NCI-H2029 (cell line): ENCODE measurements around the gene GLIS2.

Experiments
- DNase-seq: peaks from one replicate; lab custom pipeline; 2025; lab: John Stamatoyannopoulos, UW

Gene GLIS2

DNA sequence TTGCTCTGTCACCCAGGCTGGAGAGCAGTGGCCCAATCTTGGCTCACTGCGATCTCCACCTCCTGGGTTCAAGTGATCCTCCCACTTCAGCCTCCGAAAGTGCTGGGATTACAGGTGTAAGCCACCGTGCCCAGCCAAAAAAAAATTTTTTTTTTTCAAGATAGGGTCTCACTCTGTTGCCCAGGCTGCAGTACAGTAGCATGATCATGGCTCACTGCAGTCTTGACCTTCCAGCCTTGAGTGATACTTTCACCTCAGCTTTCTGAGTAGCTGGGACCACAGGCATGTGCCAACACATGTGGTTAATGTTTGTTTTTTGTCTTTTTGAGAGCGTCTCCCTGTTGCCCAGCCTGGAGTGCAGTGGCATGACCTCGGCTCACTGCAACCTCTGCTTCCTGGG is 37.0 kb downstream of the GLIS2 start:
- DNase-seq: no peak

DNA sequence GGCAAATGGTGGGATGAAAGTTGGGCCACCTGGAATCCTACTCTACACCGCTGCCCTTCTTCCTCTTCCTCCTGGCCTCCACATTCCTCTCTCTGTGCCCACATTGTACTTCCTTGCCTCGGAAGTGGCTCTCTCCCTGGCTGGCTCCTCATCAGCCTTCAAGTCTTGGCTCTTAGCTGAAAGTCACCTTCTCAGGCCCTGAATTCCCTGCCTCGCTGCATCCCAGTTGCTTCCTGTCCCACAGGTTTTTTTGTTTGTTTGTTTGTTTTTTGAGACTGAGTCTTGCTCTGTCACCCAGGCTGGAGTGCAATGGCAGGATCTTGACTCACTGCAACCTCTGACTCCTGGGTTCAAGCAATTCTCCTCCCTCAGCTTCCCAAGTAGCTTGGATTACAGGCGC is 37.8 kb downstream of the GLIS2 start:
- DNase-seq: no peak

DNA sequence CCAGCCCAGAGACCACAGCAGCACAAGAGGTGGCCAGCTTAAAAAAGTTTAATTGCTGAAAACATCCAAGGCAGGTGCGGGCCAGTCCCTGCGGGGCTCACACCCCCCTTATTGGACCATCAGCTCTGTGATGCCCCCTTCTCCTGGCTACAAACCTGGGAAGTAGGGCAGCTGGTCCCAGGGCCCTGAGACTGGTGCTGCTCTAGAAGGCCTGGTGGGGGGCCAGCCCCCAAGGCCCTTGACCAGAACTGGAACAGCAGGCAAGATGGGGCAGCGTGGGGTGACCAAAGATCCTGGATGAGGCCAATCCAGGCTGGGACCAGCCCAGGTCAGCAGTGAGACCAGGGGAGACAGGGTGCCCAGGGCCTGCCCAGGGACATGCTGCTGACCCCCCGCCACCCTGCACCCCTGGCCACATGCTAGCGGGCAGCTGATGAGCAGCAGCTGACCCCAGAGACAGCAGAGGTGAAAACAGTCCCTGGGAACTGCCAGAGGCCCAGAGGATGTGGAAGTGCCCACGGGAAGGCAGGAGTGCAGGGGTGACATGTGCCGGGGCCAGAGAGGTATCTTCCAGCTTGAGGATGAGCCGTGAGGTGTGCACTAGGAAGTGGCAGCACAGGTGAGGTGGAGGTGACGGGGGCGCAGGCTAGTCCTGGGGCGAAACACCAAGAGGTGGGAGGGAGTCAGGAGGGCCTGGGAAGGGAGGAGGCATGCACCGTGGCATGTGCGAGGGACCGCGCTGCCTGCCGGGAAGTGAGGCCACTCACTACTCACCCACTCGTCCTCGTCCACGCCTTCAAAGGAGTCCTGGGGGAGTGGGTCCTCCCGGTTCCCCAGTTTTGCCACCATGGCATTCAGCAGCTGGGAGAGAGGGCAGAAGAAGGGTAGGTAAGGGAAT is 38.9 kb downstream of the GLIS2 start:
- DNase-seq: no peak

DNA sequence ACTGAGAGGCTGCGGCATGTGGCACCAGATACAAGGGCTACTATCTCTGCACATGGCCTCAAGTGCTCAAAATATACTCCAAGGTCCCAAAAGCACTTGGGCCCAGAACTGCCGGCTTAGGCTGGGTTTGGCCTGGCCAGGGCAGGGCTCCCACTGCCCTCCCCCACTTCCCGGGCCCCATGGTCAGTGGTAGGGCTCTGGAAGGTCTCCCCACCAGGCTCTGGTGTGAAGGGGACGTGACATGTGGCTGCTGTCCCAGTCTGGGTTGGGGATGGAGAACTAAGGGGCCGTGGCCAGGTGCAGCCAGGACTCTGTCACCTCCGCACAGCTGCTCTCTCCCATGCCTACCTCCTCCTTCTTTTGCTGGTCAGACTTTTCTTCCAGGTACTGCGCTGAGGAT is 41.0 kb downstream of the GLIS2 start:
- DNase-seq: no peak

DNA sequence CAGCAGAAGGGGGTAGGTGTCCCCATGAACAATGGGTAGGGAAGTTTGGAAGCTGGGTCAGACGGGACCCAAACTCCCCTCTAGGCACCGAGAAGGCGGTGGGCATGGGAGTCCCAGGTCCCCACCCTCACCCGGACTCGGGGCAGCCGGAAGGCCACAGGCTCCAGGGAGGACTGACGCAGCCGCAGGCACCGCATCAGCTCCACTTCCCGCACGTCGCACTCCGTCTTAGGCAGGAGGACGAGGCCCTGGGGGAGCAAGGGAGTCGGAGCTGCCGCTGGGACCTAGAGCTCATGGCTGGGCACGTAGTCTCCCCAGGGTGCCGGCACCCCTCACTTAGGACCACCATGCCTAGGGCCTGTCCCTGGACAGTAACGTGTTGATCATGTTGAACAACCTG is 42.4 kb downstream of the GLIS2 start:
- DNase-seq: no peak

DNA sequence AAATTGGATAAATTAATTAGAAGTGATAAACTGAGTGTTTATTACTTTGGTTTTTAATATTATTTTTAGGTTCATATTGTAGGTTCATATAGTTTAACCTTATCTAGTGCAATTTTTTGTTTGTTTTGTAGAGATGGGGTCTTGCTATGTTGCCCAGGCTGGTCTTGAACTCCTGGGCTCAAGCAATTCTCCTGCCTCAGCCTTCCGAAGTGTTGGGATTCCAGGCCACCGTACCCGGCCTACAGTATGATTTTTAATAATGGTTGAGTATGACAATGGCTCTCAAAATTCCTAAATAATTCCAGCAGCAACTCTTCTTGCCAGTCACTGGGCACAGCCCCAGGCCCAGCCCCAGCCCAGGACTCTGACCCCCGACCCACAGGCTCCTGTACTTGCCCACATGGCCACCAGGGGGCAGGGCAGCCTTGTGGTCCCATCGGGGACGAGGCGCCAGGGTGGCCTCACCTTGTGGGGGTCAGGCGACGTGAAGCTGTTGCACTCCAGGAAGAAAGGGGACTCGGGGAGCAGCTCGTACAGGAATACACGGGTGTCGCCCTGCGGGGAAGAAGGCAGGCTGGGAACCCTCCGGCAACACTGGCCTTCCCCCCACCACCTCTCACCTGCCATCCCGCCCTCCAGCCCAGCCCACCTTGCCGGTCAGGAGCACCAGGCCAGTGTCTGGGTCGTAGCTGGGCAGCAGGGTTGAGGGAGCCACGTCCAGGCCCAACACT is 43.1 kb downstream of the GLIS2 start:
- DNase-seq: no peak

DNA sequence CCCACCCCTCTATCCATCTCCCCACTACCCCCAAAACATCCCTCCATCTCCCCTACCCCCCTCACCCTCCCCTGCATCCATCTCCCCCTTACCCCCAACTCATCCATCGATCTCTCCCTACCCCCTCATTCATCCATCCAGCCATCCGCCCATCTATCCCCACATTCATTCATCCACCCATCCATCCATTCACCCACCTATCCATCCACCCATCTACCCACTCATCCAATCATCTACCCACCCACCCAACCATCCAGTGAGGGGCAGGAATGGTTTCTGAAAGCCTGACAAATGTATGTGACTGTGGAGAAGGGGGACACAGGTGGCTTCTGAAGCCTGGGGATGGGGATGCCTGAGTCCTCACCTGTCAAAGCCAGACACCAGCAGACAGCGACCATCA is 44.0 kb downstream of the GLIS2 start:
- DNase-seq: no peak

DNA sequence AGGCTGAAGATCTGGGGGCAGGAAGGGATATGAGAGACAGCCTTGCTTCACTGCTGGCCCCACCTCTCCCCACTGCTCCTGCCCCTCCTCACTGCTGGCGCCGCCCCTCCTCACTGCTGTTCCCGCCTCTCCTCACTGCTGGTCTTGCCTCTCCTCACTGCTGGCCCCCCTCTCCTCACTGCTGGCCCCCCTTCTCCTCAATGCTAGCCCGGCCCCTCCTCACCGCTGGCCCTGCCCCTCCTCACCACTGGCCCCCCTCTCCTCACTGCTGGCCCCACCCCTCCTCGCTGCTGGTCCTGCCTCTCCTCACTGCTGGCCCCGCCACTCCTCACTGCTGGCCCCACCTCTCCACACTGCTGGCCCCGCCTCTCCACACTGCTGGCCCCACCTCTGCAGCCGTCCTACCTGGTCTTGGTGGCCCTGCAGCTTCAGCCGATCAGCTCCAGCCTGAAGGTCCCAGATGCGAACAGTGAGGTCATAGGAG is 44.7 kb downstream of the GLIS2 start:
- no peak for DNase-seq

DNA sequence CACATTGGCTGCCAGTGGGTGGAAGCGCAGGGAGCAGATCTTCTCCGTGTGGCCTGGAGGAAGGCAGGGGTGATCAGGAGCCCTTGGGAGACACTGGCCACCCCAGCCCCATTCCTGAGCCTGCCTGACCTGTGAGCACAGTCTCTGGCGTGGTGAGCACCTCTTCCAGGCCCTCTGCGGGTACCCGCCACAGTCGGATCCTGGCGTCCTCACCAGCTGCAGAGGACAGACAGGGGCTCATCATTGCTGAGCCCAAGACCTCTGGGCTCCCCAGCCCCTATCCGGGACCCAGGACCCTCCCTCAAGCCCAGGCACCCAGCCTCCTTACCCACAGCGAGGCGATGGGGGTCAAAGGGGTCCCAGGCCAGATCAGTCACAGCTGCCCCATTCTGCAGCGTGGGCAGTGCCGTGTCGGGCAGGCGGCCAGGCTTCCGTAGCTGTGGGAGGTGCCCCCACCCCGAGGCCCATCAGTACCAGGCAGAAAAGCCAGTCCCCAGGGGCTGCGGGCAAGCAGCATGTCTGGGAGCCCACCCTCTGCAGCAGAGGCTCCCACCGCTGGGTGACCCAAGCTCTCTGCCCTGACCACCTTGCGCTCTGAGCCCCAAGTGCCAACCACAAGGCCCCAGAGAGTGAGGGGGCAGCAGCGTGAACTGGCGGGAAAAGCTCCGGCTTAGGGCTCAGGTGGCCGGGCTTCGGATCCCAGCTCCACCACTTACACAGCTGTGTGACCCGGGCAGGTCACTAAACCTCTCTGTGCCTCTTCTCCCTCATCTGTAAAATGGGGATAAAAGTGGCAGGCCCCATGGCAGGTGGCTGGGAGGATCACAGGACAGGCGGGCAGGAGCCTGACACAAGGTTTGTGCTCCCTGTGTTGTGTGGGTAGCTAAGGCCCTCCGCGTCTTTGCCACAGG is 45.4 kb downstream of the GLIS2 start:
- no peak for DNase-seq

DNA sequence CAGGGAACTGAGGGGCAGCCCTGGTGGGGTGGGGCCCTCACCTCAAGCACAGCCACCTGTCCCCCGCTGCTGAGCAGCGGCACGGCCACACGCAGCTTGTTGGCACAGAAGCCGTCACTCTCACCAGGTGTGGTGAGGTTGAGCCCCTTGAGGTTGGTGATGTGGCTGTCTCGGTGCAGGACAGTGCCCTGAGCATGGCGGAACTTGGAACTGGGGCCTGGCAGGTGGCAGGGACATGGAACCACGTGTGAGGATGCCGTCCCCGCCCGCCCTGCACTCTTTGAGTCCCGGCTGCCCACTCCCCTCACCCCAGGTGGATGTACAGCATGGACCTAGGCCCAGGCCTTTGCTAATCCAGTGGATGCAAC is 46.1 kb downstream of the GLIS2 start:
- no peak for DNase-seq

DNA sequence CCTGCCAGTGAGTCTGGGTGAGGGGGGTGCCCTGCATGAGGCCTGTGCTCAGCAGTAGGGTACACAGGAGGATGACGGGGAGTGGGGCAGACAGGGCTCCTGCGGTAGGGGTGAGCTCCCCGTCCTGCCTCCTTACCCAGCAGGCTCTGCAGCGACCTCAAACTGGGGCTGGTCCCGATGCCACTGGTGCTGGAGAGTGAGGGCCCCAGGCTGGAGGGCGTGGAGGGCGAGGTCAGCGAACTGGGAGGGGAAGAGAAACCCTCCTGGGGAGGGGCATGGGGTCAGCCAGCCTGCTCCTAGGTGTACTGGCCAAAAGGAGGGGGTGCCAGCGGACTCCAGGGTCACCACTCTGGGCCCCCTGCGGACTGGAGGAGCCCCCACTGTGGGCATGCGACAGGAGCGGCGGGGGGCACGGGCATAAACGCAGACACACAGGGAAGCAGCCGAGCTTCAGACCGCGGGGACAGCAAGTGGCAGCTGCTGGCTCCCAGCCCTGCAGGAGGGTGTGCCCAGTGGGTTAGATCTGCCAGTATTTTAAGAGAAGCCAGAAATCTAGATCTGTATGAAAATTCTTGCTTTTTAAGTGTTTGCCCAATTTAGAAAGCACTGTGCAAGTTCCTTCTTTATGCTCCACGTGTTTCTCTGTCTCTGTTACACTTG is 46.7 kb downstream of the GLIS2 start:
- DNase-seq: no peak

DNA sequence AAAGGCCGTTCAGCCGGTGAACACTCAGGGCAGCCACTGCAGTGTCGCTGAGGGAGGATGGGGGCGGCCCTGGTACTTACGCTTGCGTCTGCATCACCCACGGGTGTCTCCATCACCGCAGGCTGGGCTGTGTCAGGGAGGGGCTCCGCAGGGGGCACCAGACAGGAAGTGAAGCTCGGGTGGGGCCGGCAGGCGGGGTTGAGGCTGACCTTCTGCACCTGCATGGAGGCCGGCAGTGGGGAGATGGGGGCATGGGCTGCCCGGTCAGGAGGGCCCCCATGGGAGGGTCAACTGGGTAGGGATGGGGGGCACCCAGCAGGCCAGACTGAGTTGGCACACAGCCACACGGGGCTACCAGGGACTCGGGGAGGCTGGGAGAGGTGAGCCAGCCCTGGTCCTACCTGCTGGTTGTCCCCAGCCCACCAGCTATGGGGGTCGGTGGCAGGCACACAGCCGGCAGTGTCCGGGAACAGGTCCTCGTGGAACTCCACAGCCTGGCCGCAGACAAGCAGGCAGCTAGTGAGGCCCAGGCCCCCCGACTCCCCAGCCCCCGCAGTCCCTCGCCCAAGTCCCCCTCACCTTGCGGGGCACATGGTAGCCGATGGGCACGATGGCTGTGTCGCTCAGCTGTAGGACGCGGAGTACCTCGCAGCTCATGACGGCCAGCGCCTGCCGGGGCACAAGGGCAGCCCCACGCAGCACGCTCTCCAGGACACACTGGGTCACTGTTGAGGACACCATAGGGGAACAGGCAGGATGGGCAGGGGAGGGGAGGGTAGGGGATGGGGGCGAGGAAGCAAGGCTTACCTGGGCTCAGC is 48.5 kb downstream of the GLIS2 start:
- DNase-seq: no peak

DNA sequence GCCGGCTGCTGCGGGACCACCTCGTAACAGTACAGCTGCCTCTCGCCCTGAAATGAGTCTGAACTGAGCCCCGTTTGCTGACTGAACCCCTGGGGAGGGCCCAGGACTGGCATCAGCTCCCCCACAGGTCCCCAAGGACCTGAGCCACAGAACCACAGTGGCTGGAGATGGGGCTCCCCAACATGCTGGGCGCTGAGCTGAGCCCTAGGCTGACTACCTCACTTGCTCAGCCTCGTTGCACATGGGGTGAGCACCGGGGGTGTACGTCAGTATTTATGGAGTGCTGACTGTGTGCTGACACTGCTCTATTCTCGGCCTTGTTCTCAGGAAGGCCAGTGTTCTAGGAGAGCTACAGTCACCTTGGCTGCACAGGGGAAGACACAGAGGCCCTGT is 49.1 kb downstream of the GLIS2 start:
- no peak for DNase-seq

DNA sequence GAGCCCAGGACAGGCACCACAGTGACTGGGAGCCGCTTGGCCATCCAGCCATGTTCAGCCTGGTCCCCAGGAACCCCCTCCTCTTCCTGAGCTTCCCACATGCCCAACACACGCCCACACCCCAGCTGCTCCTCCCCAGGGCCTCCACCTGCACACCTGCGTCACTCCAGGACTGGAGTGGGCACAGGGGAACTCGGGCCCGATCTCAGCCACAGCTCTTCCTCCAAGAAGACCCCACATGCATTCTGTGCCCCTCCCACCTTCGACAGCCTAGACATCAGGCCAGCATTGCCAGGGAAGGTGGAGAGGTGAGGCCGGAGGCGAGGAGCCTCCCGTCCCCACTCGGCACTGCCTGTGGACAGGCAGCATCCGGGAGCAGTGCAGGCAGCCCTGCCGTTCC is 49.7 kb downstream of the GLIS2 start:
- DNase-seq: no peak

DNA sequence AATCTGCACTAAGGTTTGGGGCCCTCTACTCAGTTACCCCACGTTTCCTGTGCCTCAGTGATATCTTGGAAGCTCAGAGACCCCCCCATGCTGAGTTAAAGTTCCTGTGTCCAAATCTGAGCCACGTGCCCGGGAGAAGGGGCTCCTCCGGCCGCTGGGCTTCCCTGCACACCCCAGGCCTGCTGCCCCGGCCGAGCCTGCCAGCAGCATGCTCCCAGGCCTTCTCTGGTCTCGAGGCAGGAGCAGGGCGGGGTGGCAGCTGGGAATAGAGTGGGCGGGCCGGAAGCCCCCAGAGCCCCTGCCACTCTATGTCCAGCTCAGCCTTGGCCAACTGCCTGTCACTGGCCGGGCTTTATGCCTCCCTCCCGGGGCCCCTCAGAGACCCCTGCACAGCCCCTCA is 50.1 kb downstream of the GLIS2 start:
- DNase-seq: no peak

DNA sequence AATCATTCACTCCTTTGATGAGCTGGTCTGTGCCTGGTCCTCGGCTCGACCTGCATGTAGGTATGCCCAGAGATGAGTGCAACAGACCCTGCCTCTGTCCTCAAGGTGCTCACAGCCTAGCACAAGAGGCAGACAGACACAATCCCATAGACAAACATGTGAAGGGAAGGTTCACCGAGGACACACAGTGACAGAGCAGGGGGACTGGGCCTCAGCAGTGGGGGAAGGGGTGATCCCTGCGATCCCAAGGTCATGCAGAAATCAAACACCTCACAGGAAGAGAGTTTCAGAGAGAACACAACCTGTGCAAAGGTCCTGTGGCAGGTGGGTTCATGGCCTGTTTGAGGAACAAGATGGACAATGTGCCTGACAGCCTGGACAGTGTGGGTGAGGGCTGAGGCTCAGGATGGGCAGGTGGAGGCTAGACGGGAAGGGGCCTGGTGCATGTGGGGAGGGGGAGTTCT is 51.6 kb downstream of the GLIS2 start:
- no peak for DNase-seq

DNA sequence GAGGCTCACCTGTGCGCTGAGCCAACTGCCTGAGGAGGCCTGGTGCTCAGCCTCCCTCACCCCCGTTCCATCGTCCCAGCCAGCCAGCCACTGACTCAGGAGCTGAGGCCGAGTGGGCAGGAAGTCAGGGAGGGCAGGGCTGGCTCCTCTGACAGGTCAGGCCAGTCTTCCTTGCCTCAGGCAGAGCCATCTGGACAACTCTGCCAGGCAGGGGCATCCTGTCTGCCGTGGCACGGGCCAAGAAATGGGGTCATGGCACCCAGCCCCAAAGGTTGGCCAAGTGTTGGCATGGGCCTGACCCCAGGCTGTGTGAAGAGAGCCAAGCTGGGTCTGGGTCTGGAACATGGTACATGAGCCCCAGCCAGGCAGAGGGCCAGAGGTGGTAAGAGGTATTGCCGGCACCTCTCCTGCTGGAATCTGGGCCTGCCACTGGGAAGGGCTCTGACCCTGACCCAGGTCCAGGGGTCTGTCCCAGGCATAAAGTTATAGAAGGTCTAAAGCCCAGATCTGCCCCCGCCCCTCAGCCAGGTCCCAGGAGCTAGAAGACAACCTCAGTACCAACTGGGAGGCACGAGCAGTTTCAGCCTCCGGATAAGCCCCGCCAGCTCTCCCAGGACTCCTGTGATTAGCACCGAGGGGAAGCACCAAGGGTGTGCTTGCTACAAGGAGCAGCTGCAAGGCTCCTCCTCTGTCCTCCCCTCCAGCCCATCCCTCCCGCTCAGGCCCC is 53.3 kb downstream of the GLIS2 start:
- DNase-seq: no peak

DNA sequence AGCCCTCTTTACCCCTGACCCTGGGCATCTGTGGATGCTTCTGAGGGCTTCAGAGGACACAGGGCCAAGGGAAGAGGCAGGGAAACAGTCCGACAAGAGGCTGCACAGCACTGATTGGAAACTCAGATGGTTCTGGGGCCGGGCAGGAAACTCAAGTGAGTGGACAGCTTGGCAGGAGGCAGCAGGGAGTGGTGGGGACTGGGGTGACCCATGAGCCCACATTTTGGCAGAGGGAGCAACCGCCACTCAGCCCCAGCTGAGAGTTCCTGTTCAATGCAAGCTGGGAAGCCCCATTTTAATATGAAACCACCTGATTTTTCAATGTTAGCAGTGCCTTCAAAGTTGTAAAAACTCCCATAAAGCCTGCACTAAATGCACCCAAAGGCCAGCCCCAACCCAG is 54.3 kb downstream of the GLIS2 start:
- no peak for DNase-seq

DNA sequence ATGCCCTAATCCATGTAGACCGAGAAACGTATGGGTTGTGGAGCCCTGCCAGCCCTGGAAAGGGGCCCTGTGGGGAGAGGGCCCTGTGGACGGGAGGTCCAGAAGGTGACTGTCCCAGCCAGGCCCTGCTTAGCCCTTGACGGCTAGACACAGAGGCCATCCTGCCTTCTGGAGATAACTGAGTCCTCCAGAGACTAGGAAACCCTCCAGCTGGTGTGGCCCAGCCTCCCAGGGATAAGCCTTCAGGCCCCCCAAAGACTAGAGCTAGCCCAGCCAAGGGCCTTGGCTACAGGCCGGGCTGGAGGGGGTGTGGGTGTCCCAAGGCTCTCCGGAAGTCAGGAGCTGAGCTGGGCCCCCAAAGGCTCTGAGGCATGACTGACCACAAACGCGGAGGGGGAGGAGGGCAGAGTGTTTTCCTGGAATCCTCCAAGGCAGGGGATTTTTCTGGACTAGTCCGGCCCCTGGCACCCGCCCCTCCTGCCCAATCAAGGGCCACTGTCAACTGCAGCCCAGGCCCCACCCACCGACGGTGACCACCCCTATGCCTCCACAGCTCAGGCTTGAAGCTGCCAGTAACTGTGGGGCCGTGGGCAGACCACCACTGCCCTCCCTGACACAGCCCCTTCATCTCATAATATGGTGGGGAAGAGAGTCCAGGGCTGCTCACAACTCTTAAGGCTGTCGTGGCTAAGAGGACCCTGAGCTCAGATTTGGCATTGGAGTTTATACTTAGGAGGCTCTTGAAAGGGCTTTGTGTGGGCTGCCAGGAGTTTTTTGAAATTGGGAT is 54.9 kb downstream of the GLIS2 start:
- no peak for DNase-seq
